GM19438 (cell line): ENCODE data around the gene CENPN.

Experiments used
- ATAC-seq: cut with Tn5 transposase; IDR thresholded peaks from one replicate; pipeline ENCODE4 v1.9.1; 2021; ENCODE audit warnings: low read depth; ENCODE audit not compliant: unreplicated experiment

CENPN gene

DNA sequence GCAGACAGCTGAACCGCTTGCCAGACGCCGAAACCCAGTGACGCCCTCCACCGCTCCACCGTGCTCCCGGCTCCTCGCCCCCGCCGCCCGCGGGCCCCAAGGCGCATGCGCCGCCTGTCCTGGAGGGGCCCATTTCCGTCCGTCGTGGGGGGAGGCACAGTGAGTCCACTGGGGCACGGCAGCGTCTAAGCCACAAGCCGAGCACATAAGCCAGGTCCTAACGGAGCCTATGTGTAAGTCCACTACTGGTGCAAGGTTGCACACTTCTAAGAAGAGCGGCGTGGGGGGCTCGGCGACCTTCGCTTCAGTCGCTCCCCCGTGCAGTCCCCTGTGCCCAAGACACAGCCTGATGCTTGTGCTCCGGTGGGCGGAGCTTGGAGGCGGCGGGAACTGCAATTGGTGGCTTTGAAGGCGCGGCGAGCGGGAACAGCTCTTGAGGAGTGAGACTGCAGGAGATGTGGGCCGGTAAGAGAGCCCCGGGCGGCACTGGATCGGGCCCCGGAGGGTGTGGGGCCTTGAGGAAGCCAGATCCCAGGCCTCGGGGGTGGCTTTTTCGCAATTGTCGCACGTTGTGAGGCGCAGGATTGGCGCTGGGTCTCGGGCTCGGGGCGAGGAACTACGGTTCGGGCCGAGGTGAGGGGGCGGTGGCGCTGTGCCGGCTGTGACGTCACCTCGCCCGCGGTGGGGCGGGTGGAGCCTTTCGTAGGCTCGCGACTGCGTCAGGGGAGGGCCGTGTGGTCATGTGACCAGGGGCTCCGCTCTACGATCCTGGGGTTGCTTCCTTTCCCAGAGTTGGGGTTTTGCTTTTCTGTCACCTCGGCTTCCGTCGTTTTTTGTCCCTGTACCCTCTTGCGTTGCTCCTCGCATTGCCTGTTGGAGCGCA, at the start of gene CENPN, which contains the start of gene CMC2:
Gene CENPN (plus strand): TSS at position 402 of the 883 bp plus-strand sequence. CDS start 4,726 bp downstream, outside the sequence.
Gene CMC2 (minus strand): TSS at position 73 of the 883 bp plus-strand sequence. CDS start 9,491 bp downstream, outside the sequence.
- peak; percentile 84 for ATAC-seq

GRCh38 chr16:80958284-80958683, 48.7 kb upstream of the CENPN start:
- ATAC-seq = no peak

GRCh38 chr16:80962879-80963278, 44.1 kb upstream of the CENPN start:
- no peak for ATAC-seq

- no peak for ATAC-seq
Observed at GRCh38 chr16:80964351-80964750, 42.7 kb upstream of the CENPN start.

DNA sequence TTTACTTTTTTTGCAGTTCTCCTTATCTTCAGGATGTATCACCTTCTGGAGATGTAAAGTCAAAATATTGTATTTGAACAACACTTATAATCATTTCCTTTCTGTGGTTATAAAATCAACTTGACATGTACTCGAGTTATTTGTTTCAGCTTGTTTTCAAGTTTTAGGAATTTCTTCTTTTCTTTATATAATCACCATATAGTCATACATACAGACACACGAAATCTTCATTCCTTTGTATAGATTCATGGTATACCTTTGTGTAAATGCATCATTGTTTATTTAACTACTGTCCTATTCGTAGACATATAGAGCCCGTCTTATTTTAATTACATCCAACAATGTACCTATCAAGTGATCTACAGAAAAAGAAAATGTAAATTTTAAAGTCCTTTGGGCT, 40.4 kb upstream of the CENPN start:
- ATAC-seq = no peak

DNA sequence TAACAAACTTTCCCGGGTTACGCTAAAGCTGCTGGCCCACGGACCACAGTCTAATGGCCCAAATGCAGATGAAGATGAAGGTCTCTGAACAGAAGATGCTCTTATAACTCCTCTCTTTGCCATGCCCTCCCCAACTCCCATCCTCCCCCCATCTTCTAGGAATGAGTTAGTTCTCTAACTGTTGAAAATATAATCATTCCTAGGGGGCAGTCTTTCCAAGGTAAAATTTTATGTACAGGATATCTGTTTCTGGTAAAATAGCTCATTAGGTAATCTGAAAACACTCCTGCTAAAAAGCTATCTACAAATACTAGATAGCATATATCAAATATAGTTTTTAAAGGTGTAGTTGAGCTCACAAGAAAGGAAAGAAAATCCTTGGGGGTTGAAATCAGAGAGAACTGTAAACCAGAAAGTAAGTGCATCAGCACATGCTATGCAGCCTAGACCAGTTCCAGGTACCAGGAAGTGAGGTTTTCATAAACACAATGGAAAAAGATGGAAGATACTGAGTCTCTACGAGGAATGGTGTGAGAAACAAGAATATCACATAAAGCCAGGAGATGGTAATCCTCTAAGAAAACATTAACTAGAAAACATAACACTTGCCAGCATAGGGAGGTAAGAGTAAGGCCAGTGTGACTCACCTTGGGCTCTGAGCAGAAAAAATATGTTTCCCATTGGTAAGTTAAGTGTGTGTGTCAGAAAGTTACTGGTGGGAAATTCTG, 38.5 kb upstream of the CENPN start:
- ATAC-seq = no peak

- ATAC-seq = no peak
Observed at GRCh38 chr16:80969114-80969484, 37.9 kb upstream of the CENPN start.

DNA sequence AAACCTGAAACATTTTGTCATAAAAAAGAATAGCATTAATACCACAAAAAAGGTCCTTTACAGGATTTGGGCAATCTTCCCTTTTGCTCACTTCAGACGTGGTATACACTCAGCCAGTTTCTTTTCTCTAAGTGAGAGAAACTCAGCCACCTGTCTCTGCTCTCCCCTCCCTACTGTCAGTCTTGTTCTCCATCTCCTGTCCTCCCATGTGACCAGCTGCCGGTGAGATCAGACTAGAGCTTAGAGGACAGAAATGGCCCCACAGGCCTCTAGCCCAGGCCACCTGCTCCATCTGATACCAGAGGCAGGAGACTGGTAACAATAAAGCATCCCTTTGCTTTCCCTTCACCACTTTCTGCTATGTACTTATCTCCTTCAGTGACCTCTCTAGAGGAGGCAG, 35.2 kb upstream of the CENPN start:
- no peak for ATAC-seq

DNA sequence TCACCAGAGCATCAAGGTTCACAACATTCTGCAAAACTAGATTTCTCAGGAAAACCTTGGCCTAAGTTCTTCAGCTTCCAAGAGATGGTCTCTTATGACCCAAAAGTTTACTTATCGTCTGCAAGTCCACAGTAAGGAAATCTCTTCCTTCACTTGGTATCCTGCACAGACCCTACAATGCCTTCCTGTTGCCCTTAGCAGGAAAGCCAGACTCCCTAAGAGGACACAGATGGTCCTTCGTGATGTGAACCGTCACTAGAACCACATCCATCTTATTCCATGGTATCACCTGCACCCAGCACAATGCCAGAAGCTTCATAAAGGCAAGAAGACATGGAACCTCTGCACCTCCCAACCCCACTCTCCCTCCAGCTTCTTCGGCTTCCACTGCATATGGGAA, 34.4 kb upstream of the CENPN start:
- no peak for ATAC-seq

DNA sequence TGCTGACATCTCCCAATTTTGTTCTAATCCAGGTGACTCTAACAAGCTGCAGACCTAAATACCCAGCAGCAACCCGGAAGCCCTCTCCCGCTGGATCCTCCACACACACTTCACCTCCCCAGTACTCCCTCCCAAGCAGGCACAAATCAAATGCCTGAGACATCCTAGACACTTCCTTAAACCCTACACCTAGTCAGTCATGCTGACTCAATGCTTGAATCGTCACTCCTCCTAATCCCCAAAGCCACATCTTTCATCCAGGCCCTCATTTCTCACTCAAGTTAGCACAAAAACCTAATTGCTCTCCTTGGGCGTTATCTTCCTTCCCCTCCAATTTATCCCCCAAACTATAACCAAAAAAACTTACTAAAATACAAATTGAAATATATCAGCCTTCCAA, 33.0 kb upstream of the CENPN start:
- ATAC-seq = no peak

DNA sequence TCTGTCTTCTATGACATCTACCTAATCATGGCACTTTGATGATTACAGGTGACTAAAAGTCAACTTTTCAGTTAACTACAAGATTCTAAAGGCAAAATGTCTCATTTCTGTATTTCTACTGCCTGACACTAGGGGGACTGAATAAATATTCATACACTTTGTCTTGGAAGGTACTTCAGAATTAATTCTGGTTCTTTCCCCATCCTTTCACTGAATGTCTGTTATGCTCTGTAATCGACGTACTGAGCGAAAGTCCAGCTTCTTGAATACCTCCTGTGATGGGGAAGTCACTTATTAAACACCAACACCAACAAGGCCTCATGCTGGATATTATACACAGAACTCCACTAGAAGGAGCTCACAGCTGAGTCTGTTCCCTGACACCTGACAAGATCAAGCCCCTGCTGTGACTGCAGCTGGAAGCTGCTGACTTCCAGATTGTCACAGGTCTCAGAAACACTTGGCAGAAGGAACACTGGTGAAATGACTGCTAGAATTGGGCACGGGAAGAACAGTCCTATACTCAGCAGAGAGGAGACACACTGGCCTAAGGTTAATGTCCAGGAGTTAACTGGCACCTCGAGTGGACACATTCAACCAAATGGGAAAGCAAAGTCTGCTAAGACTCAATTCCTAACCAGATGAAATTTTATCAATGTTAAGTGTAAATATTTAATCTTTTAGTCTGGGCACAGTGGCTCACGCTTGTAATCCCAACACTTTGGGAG, 32.2 kb upstream of the CENPN start:
- ATAC-seq = no peak

GRCh38 chr16:80976946-80977345, 30.1 kb upstream of the CENPN start:
- no peak for ATAC-seq

DNA sequence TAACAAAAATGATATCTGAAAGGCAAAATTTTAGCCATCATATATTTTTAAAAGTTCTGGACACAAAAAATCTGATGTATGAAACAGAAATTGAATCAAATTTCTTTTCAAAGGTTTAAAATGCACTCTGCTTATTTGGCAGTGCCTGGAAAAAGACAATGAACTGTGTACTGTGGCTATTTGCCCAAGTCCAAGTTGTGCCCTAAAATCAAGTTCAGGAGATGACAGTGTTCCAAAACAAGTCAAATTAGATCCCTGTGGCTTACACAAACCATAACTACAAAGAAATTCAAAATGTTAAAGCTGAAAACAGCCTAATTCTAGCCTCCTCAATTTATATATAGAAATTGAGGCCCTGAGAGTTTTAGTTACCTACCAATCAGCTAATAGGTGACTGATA, 25.9 kb upstream of the CENPN start:
- ATAC-seq = no peak

GRCh38 chr16:80982646-80983045, 24.4 kb upstream of the CENPN start:
- no peak for ATAC-seq

- ATAC-seq = no peak
Observed at GRCh38 chr16:80984124-80984892, 22.7 kb upstream of the CENPN start.

DNA sequence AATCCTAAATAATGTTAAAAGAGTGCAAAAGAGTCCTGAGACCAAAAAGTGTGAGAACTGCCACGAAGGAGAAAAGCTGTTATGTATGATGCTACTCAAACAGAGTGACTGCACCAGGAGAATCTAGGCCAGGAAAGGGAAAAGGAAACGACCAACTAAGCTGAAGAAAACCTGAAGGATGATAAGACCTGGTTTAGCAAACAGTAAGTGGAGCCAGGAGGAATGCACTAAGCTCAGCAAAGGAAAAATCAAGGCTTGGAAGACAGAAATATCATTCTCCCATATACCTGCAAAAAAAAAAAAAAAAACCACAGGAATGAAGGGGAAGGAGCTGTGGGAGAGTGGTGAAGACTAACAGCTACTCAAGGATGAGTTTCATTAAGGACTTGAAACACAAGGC, 21.4 kb upstream of the CENPN start:
- no peak for ATAC-seq

DNA sequence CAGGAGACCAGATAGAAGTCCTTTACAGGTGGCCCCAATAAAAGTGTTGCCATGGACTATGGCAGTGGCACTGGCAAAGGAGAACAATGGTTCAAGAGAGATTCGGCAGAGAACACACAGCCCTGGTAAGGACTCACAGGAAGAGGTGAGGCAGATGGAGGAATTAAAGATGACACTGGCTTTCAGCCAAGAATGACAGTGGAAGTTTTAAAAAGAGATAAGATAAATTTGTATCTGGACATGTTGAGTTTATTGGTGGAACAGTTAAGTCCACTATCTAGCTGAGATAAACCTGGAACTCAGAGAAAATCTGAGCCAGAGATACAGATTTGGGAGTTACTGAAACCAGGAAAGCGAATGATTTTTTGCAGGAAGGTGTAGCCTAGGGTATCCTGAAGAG, 20.5 kb upstream of the CENPN start:
- no peak for ATAC-seq

DNA sequence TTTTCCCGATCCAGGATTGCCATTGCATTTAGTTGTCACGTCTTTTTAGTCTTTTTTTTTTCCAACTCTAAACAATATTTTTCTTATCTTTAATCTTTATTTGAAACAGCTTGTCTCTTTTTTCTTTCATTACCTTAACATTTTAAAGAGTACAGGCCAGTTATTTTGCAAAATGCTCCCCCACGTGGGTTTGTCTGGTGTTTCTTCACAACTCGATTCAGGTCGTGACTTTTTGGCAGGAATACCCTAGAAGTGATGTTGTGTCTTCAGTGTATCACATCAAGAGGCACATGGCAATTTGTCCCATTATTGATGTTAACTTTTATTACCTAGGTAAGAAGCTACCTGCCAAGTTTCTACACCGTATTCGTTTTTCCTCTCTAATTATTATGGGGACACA, 18.3 kb upstream of the CENPN start:
- ATAC-seq = no peak

- ATAC-seq = no peak
Observed at GRCh38 chr16:80989801-80990200, 17.2 kb upstream of the CENPN start.

- no peak for ATAC-seq
Observed at GRCh38 chr16:80990577-80990976, 16.4 kb upstream of the CENPN start.
